PC-3 (cell line): ENCODE data around the gene ARL10.

Experiments
- EZH2 ChIP-seq: fragments of 300-600 bp; sonication (generic); IDR thresholded peaks from one replicate; pipeline ENCODE4 v1.6.1; 2017; ENCODE audit warnings: antibody characterized with exemption, mild to moderate bottlenecking, low read length; ENCODE audit not compliant: unreplicated experiment
- EZH2phosphoT487 ChIP-seq: fragments of 300-600 bp; sonication (generic); IDR thresholded peaks from 2 replicates; pipeline ENCODE4 v1.6.1; 2018; ENCODE audit warnings: mild to moderate bottlenecking, antibody characterized with exemption, low read length, borderline replicate concordance
- TF ChIP-seq, protein P1 (sequence below): fragments of 300-600 bp; sonication (generic); conservative IDR thresholded peaks from 2 replicates; pipeline ENCODE4 v1.5.1; 2017; ENCODE audit warnings: antibody characterized with exemption, low read depth, mild to moderate bottlenecking, low read length

DNA sequence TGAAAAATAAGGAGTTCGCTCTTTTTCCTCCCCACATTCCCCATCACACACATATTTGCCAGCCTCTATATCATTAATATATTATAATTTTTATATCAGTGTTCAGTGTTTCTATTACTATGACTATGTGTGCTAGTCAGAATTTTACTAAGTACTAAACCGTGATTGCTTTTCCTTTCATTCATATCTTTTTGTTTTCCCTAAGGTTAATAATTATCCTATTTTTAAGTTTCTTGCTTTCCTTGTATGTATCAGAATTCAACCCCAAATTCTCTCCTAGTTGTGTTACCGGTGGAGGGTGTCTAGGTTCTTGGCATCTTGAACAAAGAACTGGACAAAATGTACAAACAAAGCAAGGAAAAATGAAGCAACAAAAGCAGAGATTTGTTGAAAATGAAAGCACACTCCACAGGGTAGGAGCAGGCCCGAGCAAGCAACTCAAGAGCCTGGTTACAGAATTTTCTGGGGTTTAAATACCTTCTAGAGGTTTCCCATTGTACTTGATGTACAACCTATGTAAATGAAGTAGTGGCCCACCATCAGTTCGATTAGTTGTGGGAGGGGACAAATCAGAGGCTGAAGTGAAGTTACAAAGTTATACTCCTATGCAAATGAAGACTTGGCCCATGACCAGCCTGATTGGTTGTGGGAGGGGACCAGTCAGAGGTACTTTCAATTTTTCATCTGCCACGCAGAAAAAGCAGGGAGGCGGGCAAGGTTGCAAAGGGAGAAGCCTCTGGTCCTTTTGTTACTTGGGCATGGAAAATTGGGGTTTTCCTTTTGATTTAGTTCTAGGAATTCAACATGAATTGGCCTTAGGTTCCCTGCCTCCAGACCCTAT is 47.5 kb upstream of the ARL10 start:
- TF ChIP-seq, protein P1, sequence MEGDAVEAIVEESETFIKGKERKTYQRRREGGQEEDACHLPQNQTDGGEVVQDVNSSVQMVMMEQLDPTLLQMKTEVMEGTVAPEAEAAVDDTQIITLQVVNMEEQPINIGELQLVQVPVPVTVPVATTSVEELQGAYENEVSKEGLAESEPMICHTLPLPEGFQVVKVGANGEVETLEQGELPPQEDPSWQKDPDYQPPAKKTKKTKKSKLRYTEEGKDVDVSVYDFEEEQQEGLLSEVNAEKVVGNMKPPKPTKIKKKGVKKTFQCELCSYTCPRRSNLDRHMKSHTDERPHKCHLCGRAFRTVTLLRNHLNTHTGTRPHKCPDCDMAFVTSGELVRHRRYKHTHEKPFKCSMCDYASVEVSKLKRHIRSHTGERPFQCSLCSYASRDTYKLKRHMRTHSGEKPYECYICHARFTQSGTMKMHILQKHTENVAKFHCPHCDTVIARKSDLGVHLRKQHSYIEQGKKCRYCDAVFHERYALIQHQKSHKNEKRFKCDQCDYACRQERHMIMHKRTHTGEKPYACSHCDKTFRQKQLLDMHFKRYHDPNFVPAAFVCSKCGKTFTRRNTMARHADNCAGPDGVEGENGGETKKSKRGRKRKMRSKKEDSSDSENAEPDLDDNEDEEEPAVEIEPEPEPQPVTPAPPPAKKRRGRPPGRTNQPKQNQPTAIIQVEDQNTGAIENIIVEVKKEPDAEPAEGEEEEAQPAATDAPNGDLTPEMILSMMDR = no peak
- TF ChIP-seq EZH2 (no peak), EZH2phosphoT487 (no peak)
